A673 (cell line): ENCODE data around the gene EPHA4. TPM values are rescaled to one million over a fixed set of nuclear protein-coding genes. Genes with fewer than 3 reads are reported as not detected.

Experiments used
- BruUV-seq: library from RNA; stranded (reverse); fragments of 400-500 nt; replicated peaks from 2 replicates; lab custom pipeline; 2021; lab: Mats Ljungman, UMichigan
- CTCF ChIA-PET: fragments of 300-600 bp; sonication (Branson Sonifier 250); formaldehyde crosslinking; loops from one replicate; lab custom pipeline; 2022; ENCODE audit warnings: antibody characterized with exemption; lab: Charles Lee
- POLR2A ChIA-PET: fragments of 300-600 bp; sonication (Branson Sonifier 250); formaldehyde crosslinking; loops from one replicate; lab custom pipeline; 2022; ENCODE audit warnings: antibody characterized with exemption; ENCODE audit not compliant: low non-redundant PET; lab: Charles Lee
- DNase-seq: peaks from one replicate; pipeline ENCODE4 v3.0.0-alpha.2; 2015; ENCODE audit warnings: low spot score
- H3K27ac ChIP-seq: fragments of 200-600 bp; sonication (generic); 2 replicates; pipeline ENCODE4 v1.5.1; 2016; ENCODE audit warnings: mixed run types, low read depth, mild to moderate bottlenecking, mixed read lengths, antibody characterized with exemption, low read length; ENCODE audit not compliant: poor library complexity, severe bottlenecking
- H3K27me3 ChIP-seq: fragments of 200-600 bp; sonication (generic); replicated peaks from 2 replicates; pipeline ENCODE4 v1.6.1; 2017; ENCODE audit warnings: mixed run types, low read depth, mild to moderate bottlenecking, mixed read lengths, antibody characterized with exemption, low read length; ENCODE audit not compliant: insufficient read depth, poor library complexity
- H3K36me3 ChIP-seq: fragments of 200-600 bp; sonication (generic); 2 replicates; pipeline ENCODE4 v1.6.1; 2016; ENCODE audit warnings: mixed run types, mild to moderate bottlenecking, mixed read lengths, antibody characterized with exemption, low read length; ENCODE audit not compliant: insufficient read depth, poor library complexity, severe bottlenecking
- H3K4me1 ChIP-seq: fragments of 200-600 bp; sonication (generic); 2 replicates; pipeline ENCODE4 v1.6.1; 2017; ENCODE audit warnings: mixed run types, mild to moderate bottlenecking, mixed read lengths, antibody characterized with exemption, low read length; ENCODE audit not compliant: insufficient read depth, poor library complexity, severe bottlenecking
- H3K4me3 ChIP-seq: fragments of 200-600 bp; sonication (generic); 2 replicates; pipeline ENCODE4 v1.5.1; 2016; ENCODE audit warnings: low read depth, mixed run types, mild to moderate bottlenecking, mixed read lengths, low read length; ENCODE audit not compliant: poor library complexity, severe bottlenecking
- H3K9me3 ChIP-seq: fragments of 200-600 bp; sonication (generic); 2 replicates; pipeline ENCODE4 v1.6.1; 2016; ENCODE audit warnings: mixed run types, low read depth, mild to moderate bottlenecking, mixed read lengths, antibody characterized with exemption, low read length; ENCODE audit not compliant: poor library complexity, severe bottlenecking
- CTCF ChIP-seq: fragments of 300-800, 200-600 bp; sonication (generic); conservative IDR thresholded peaks from 2 replicates; pipeline ENCODE4 v1.5.1; 2017; ENCODE audit warnings: low read depth, mild to moderate bottlenecking, antibody characterized with exemption, low read length, moderate library complexity, mixed read lengths
- EZH2 ChIP-seq: fragments of 200-600 bp; sonication (generic); IDR thresholded peaks from 2 replicates; pipeline ENCODE4 v1.6.1; 2017; ENCODE audit warnings: borderline replicate concordance, low read depth, mild to moderate bottlenecking, mixed read lengths, antibody characterized with exemption, low read length; ENCODE audit not compliant: poor library complexity, severe bottlenecking
- intact Hi-C: fragments of 100-400 bp; cut with micrococcal nuclease; formaldehyde crosslinking; loops from one replicate; pipeline ENCODE4 v1.10.0; 2022; ENCODE audit not compliant: unreplicated experiment
- total RNA-seq: library from RNA; stranded (reverse); gene quantifications from 2 replicates; pipeline ENCODE4 v1.2.3, GENCODE V29; 2021

The EPHA4 gene
- total RNA-seq, 1 experiment from 2014 or later, result 39.5 TPM

- TF ChIP-seq EZH2 (no peak), CTCF (no peak)
- ChIA-PET CTCF (no interaction called here), POLR2A (no interaction called here)
Measured at GRCh38 chr2:221370076-221370856, 201.8 kb downstream of the EPHA4 start.

More at GRCh38 chr2:221370076-221370856, 201.8 kb downstream of the EPHA4 start:
- intact Hi-C loops, result no loop called here
- H3K27me3 ChIP-seq, result no peaks in the 10 kb centered on the region
- H3K4me1 ChIP-seq, result no peaks in the 10 kb centered on the region
- no peak overlapping the region for H3K4me3 ChIP-seq
- H3K9me3 ChIP-seq, result no peaks in the 10 kb centered on the region
- H3K36me3 ChIP-seq, result no peaks in the 10 kb centered on the region
- H3K27ac ChIP-seq, result no peak overlapping the region
- DNase-seq, result no peak
- no TSS peak for BruUV-seq
